ENCODE data around the gene ZFPL1. TPM values are rescaled to one million over a fixed set of nuclear protein-coding genes. Genes with fewer than 3 reads are reported as not detected.

The ZFPL1 gene
- total and polyA plus RNA-seq, 8 donors, result 24.9 to 36.4 (median 28.9) TPM

DNA sequence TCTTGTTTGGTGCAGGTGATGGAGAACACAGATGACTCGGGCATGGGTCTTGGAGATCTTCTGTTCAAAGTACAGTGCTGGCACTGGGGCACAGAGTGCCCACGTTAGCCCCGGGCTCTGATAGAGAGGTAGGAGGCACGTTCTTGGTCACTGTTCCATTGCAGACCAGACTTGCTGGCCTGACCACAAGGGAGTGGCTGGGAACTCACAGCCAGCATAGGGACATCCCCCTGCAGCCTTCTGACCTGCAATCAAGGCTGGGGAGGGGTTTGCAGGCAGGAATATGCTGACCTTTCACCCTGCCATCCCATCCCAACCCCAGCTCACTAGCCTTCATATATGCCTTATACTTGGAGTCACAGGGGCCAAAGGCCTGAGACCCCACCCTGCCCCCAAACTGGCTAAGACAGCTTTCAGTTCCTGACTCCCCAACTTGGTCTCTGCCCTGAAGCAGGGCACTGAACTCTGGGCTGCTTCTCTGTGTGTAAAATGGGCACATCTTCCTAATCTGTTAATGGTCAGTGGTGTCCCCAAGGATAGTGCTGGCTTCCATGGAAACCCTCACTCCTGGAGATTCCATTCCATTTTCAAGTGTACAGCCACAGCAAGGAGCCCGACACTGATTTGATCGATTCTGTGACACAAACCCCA lies 42.7 kb downstream of the ZFPL1 start:
- peaks cover 0 to 26% of the 10 kb centered on the region in 2 donors for H3K4me1 ChIP-seq
- intact Hi-C loops (cut with DNase I), result no loop called here
- ATAC-seq (no peak), DNase-seq (no peak)
- no peak overlapping the region for H3K27ac ChIP-seq
- peaks cover 0 to 75% of the 10 kb centered on the region in 2 donors for H3K36me3 ChIP-seq
- H3K27me3 ChIP-seq, result no peaks in the 10 kb centered on the region
- TF ChIP-seq, protein P1, sequence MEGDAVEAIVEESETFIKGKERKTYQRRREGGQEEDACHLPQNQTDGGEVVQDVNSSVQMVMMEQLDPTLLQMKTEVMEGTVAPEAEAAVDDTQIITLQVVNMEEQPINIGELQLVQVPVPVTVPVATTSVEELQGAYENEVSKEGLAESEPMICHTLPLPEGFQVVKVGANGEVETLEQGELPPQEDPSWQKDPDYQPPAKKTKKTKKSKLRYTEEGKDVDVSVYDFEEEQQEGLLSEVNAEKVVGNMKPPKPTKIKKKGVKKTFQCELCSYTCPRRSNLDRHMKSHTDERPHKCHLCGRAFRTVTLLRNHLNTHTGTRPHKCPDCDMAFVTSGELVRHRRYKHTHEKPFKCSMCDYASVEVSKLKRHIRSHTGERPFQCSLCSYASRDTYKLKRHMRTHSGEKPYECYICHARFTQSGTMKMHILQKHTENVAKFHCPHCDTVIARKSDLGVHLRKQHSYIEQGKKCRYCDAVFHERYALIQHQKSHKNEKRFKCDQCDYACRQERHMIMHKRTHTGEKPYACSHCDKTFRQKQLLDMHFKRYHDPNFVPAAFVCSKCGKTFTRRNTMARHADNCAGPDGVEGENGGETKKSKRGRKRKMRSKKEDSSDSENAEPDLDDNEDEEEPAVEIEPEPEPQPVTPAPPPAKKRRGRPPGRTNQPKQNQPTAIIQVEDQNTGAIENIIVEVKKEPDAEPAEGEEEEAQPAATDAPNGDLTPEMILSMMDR (IDR thresholded peaks at IDR 0.05), result no peak
- H3K9me3 ChIP-seq, result no peaks in the 10 kb centered on the region
- H3K4me3 ChIP-seq, result no peak overlapping the region

DNA sequence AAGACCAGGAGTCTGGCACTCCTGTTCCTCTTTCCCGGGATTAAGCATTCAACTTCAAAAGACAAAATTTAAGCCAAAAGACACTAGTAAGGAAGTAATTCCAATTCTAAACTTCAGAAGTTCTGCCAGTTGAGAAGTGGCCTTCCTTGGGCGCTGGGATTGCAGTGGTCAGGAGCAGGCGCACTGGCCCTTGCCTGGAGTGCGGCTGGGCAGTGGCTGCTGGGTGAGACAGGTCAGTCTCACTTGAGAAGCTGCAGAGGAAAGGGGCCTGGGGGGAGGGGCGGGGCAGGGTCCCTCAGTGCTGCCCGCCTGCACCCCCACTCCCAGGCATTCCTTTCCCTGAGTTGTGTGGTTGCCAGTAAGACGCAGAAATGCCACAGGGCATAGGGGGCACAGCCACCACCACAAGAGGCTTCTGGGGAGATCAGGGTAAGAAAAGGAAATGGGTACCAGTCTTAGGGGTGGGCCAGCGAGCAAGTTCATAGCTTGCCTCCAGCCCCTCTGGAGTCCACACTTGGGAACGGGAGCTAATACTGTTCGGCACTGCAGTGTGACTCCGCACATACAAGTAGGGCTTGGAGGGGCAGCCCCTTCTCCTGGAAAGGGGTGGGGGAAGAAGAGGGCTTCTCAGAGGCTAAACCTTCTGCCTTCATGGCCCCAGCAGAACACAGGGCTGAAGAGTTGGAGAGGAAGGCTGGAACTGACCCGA lies 43.6 kb downstream of the ZFPL1 start:
- peaks cover 0 to 84% of the 10 kb centered on the region in 2 donors for H3K36me3 ChIP-seq
- no peak overlapping the region for H3K27ac ChIP-seq
- H3K27me3 ChIP-seq, result no peaks in the 10 kb centered on the region
- intact Hi-C loops (cut with DNase I), result no loop called here
- peaks cover 2 to 32% of the 10 kb centered on the region in 2 donors for H3K4me1 ChIP-seq
- no peak for DNase-seq
- ATAC-seq, result no peak
- no peaks in the 10 kb centered on the region for H3K9me3 ChIP-seq
- H3K4me3 ChIP-seq, result no peak overlapping the region
- TF ChIP-seq, protein P1 (IDR thresholded peaks at IDR 0.05), result no peak

DNA sequence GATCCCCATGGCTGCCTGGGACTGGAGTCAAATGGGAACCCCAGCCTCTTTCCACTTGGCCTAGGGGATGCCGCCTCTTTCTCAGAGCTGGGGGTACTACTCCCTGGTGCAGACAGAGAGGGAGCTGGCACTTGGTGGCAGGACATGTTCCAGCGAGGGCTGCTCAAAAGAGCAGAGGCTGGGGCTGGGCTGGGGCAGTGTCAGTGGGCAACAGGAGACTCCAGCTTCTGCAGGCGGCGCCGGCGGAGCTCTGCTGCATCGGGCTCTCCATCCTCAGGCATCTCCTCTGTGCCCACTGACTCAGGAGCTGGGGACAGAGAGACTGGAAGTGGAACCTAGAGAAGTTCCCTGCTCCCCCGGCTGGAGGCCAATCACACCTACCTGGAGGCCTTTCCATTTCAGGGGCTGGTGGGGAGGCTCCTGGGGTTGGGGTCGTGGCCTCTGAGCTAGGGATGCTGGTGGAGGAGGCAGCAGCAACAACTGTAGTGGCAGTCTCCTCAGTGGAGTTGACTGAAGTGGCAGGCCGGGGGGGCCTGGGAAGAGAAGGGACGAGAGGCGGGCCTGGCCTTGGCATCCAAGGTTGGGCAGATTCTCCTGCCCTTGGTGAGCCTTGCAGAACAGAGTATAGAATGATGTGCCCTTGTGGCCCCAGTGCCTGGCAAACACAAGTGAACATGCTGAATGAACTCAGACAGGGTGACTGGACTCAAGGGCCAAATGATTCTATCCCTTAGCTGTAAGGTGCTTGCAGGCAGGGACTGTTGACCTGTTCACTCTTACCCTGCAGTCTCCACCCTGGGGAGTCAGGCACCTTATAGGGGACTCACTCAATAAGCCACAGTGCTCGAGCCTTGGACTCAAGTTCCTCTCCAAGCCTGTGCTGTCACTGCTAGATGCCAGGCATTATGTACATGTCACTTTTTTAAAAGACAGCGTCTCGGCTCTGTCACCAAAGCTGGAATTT lies 44.4 kb downstream of the ZFPL1 start:
- Histone ChIP-seq H3K9me3 (no peaks in the 10 kb centered on the region), H3K27me3 (no peaks in the 10 kb centered on the region), H3K27ac (no peak overlapping the region), H3K4me3 (no peak overlapping the region), H3K36me3 (peaks cover 0 to 88% of the 10 kb centered on the region in 2 donors), H3K4me1 (peaks cover 6 to 32% of the 10 kb centered on the region in 2 donors)
- intact Hi-C loops (cut with DNase I), result no loop called here
- TF ChIP-seq, protein P1 (IDR thresholded peaks at IDR 0.05), result no peak
- ATAC-seq (no peak), DNase-seq (no peak)

DNA sequence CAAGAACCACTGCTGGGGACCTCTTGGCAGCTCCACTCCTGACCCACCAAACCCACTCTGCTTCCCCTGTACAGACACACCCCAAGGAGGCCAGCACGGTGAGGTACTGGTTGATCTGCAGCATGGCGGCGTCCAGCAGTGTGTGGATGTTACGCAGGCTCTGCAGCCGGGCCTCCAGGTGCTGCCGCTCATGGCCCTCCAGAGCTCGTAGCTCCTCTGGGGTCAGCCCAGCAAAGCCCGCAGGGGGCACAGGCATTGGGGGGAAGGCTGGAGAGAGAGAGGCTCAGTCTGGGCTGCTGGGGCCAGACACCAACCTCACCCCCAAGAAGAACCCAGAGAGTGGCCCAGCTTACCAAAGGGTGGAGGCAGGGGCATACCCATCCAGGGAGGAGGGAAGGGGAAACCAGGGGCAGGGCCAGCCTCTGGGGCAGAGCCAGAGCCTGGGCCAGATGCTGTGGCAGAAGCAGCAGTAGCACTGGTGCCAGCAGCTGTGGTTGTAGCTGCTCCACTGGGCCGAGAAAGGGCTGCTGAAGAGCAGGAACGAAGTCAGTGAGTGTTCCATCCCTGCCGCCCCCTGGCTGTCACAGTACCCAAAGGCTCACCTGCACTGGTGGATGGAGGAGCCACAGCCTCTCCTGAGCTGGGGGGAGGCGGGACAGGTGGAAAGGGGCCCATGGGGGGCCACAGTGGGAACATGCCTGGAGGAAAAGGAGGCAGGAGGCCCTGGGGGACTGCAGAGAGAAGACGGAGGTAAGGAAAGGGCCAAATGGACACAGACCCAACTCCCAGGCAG lies 45.8 kb downstream of the ZFPL1 start:
- H3K36me3 ChIP-seq, result peaks cover 0 to 81% of the 10 kb centered on the region in 2 donors

More for the DNA sequence above, 45.8 kb downstream of the ZFPL1 start:
- no peaks in the 10 kb centered on the region for H3K9me3 ChIP-seq
- TF ChIP-seq, protein P1 (IDR thresholded peaks at IDR 0.05), result no peak
- ATAC-seq (no peak), DNase-seq (no peak)
- no peak overlapping the region for H3K27ac ChIP-seq
- no peaks in the 10 kb centered on the region for H3K27me3 ChIP-seq
- H3K4me3 ChIP-seq, result no peak overlapping the region
- intact Hi-C loops (cut with DNase I), result no loop called here
- H3K4me1 ChIP-seq, result peaks cover 6 to 22% of the 10 kb centered on the region in 2 donors
